HepG2 (cell line): ENCODE data around the gene PDCD10. TPM values are rescaled to one million over a fixed set of nuclear protein-coding genes. Genes with fewer than 3 reads are reported as not detected.
A peak's percentile ranks its signal among the peaks of the same experiment; 100 is the strongest.

Experiments
- BCL6 ChIP-seq: IDR thresholded peaks from 2 replicates; pipeline ENCODE4 v1.6.1; 2016; ENCODE audit warnings: missing genetic modification reagents, missing compliant biosample characterization
- DPF2 ChIP-seq: sonication (generic); formaldehyde crosslinking; IDR thresholded peaks from 2 replicates; pipeline ENCODE4 v1.4.0; 2020; ENCODE audit warnings: mild to moderate bottlenecking, low read depth, missing genetic modification reagents, borderline replicate concordance
- ELF1 ChIP-seq: sonication (generic); formaldehyde crosslinking; IDR thresholded peaks from 2 replicates; pipeline ENCODE4 v1.4.0; 2020; ENCODE audit warnings: missing genetic modification reagents
- FOXA1 ChIP-seq, 2 experiments: fragments of 450-650 bp in 1 of 2; sonication (generic) in 1 of 2; formaldehyde crosslinking in 1 of 2; IDR thresholded peaks; 2 replicates each; pipeline versions ENCODE4 v1.4.0 to v1.6.1; 2016 to 2020; ENCODE audit warnings: missing genetic modification reagents in 1 of 2
- FOXJ3 ChIP-seq: sonication (generic); formaldehyde crosslinking; IDR thresholded peaks from 2 replicates; pipeline ENCODE4 v1.4.0; 2020; ENCODE audit warnings: missing genetic modification reagents, mild to moderate bottlenecking, borderline replicate concordance
- FOXP1 ChIP-seq, 2 experiments: fragments of 450-650 bp in 1 of 2; IDR thresholded peaks; 2 replicates each; pipeline ENCODE4 v1.6.1; 2017 to 2018; ENCODE audit warnings: antibody characterized with exemption in 1 of 2
- GABPA ChIP-seq, 2 experiments: IDR thresholded peaks; 2 replicates each; pipeline ENCODE4 v1.6.1; 2011 to 2016; ENCODE audit warnings: low read depth in 2 of 2, low read length in 1 of 2, missing biosample characterization in 1 of 2, missing genetic modification characterization in 1 of 2
- HCFC1 ChIP-seq: fragments of 150-350 bp; IDR thresholded peaks from 2 replicates; pipeline ENCODE4 v1.6.1; 2014; ENCODE audit warnings: low read depth, low read length
- HDAC6 ChIP-seq: fragments of 200-600 bp; sonication (generic); IDR thresholded peaks from 2 replicates; pipeline ENCODE4 v1.7.0; 2017; ENCODE audit warnings: mild to moderate bottlenecking, antibody characterized with exemption, low read length, low read depth
- HMG20A ChIP-seq: IDR thresholded peaks from 2 replicates; pipeline ENCODE4 v1.6.1; 2016; ENCODE audit warnings: borderline replicate concordance
- KAT8 ChIP-seq: IDR thresholded peaks from 2 replicates; pipeline ENCODE4 v1.6.1; 2016; ENCODE audit warnings: missing genetic modification reagents, missing compliant biosample characterization
- MIER2 ChIP-seq: IDR thresholded peaks from 2 replicates; pipeline ENCODE4 v1.6.1; 2016; ENCODE audit warnings: missing biosample characterization, missing genetic modification reagents
- NCOA2 ChIP-seq: sonication (generic); formaldehyde crosslinking; IDR thresholded peaks from 2 replicates; pipeline ENCODE4 v1.8.0; 2022; ENCODE audit warnings: inconsistent platforms
- NR2F2 ChIP-seq: IDR thresholded peaks from 2 replicates; pipeline ENCODE4 v1.6.1; 2012; ENCODE audit warnings: low read depth, inconsistent platforms, borderline replicate concordance
- SMAD3 ChIP-seq: sonication (generic); formaldehyde crosslinking; IDR thresholded peaks from 2 replicates; pipeline ENCODE4 v1.4.0; 2020; ENCODE audit warnings: missing genetic modification reagents
- SOX5 ChIP-seq: IDR thresholded peaks from 2 replicates; pipeline ENCODE4 v1.6.1; 2016; ENCODE audit warnings: borderline replicate concordance
- STAG1 ChIP-seq: sonication (generic); formaldehyde crosslinking; IDR thresholded peaks from 2 replicates; pipeline ENCODE4 v1.4.0; 2020; ENCODE audit warnings: missing genetic modification reagents
- TEAD3 ChIP-seq: optimal IDR thresholded peaks from 2 replicates; pipeline ENCODE3; 2016; ENCODE audit warnings: borderline replicate concordance
- TMF1 ChIP-seq: sonication (generic); formaldehyde crosslinking; IDR thresholded peaks from 2 replicates; pipeline ENCODE4 v1.8.1; 2022; ENCODE audit warnings: low read depth, missing genetic modification reagents
- ZFP36L2 ChIP-seq: sonication (generic); formaldehyde crosslinking; IDR thresholded peaks from 2 replicates; pipeline ENCODE4 v1.4.0; 2020; ENCODE audit warnings: missing genetic modification reagents
- ZMYM4 ChIP-seq: sonication (generic); formaldehyde crosslinking; IDR thresholded peaks from 2 replicates; pipeline ENCODE4 v1.8.1; 2023; ENCODE audit warnings: mild to moderate bottlenecking, missing genetic modification reagents
- ZNF12 ChIP-seq: sonication (generic); formaldehyde crosslinking; IDR thresholded peaks from 2 replicates; pipeline ENCODE4 v1.5.0; 2020; ENCODE audit warnings: missing genetic modification reagents
- ZNF354B ChIP-seq: sonication (generic); formaldehyde crosslinking; IDR thresholded peaks from 2 replicates; pipeline ENCODE4 v1.8.0; 2022; ENCODE audit warnings: mild to moderate bottlenecking, missing genetic modification reagents
- ZNF678 ChIP-seq: sonication (generic); formaldehyde crosslinking; IDR thresholded peaks from 2 replicates; pipeline ENCODE4 v1.4.0; 2020; ENCODE audit warnings: mild to moderate bottlenecking, missing genetic modification reagents
- polyA plus RNA-seq, 8 experiments: library from polyadenylated mRNA; depleted of rRNA in 3 of 8; stranded (reverse) in 7 of 8; unstranded in 1 of 8; fragments of >200 nt; fragmentation: Illumina TruSeq in 4 of 8; extraction: Trizol in 4 of 8; gene quantifications; 2 replicates each; pipeline versions ENCODE4 v1.2.1 to v1.2.3, GENCODE V29; 2011 to 2016; ENCODE audit warnings: low read depth in 4 of 8, missing spikeins in 1 of 8, mixed read lengths in 1 of 8; ENCODE audit not compliant: insufficient read depth in 1 of 8
- total RNA-seq, 5 experiments: library from RNA; depleted of rRNA; stranded (reverse); fragments of >200 nt; fragmentation: Illumina TruSeq; extraction: Trizol; gene quantifications; 2 replicates each; pipeline ENCODE4 v1.2.3, GENCODE V29; 2016; ENCODE audit warnings: low read depth in 1 of 5
- TF ChIP-seq, protein P1 (sequence below): sonication (generic); formaldehyde crosslinking; IDR thresholded peaks from 2 replicates; pipeline ENCODE4 v1.4.0; 2020; ENCODE audit warnings: missing genetic modification reagents
- TF ChIP-seq, protein P2 (sequence below): IDR thresholded peaks from 2 replicates; pipeline ENCODE4 v1.6.1; 2018; ENCODE audit warnings: missing genetic modification reagents
- TF ChIP-seq, protein P3 (sequence below): sonication (generic); formaldehyde crosslinking; IDR thresholded peaks from 2 replicates; pipeline ENCODE4 v1.9.0; 2021; ENCODE audit warnings: missing genetic modification reagents, borderline replicate concordance
- TF ChIP-seq, protein P4 (sequence below): sonication (generic); formaldehyde crosslinking; IDR thresholded peaks from 2 replicates; pipeline ENCODE4 v1.4.0; 2020; ENCODE audit warnings: missing genetic modification reagents

Gene PDCD10
- total and polyA plus RNA-seq, 2 of the 13 experiments (the other 11 are each of a cell fraction or from before 2014, with no cell fraction given) = 48.5 to 53.9 TPM

DNA sequence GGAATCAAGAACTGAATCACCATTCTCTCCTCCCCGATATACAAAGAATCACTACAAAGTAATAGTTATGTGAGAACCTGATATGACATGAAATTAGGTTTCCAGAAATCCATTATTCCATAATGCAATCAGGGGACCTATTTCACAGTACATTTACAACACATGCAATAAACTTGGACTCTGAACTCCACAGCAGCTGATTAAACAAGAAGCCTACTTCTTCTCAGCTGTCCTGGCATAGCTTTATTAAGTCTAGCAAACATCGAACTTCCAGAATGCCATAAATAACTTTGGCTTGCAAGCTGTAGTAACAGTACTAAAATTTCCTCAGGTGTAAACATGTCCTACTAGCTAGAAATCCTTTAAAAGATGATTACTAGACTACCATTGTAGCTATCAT, 17.8 kb downstream of the PDCD10 start (continued):
- peak; percentile 69; the same call in 1 of the 2 replicates for TF ChIP-seq ZNF12 (CRISPR knock-in tag)
- TF ChIP-seq GABPA (IDR thresholded peaks at IDR 0.05; ENCODE audit: low read depth, low read length) = no peak
- TF ChIP-seq GABPA (CRISPR knock-in tag; IDR thresholded peaks at IDR 0.05; ENCODE audit: low read depth) = 0 out of 2 replicates have a peak, but pooled peaks have one; percentile 22
- peak; percentile 44; the same call in 1 of the 2 replicates for TF ChIP-seq SOX5 (CRISPR knock-in tag)
- TF ChIP-seq HCFC1 = no peak
- 0 out of 2 replicates have a peak, but pooled peaks have one; percentile 21 for TF ChIP-seq DPF2 (CRISPR knock-in tag)
- TF ChIP-seq NCOA2 (CRISPR knock-in tag) = peak; percentile 44
- peak; percentile 66; the same call in 1 of the 2 replicates for TF ChIP-seq FOXJ3 (CRISPR knock-in tag)
- no peak for TF ChIP-seq ZNF678 (CRISPR knock-in tag)
- TF ChIP-seq, protein P1, sequence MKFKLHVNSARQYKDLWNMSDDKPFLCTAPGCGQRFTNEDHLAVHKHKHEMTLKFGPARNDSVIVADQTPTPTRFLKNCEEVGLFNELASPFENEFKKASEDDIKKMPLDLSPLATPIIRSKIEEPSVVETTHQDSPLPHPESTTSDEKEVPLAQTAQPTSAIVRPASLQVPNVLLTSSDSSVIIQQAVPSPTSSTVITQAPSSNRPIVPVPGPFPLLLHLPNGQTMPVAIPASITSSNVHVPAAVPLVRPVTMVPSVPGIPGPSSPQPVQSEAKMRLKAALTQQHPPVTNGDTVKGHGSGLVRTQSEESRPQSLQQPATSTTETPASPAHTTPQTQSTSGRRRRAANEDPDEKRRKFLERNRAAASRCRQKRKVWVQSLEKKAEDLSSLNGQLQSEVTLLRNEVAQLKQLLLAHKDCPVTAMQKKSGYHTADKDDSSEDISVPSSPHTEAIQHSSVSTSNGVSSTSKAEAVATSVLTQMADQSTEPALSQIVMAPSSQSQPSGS (CRISPR knock-in tag) = 0 out of 2 replicates have a peak, but pooled peaks have one; percentile 24
- no peak for TF ChIP-seq TMF1 (CRISPR knock-in tag)
- no peak for TF ChIP-seq ELF1 (CRISPR knock-in tag)
- no peak for TF ChIP-seq HDAC6
- no peak for TF ChIP-seq MIER2 (CRISPR knock-in tag)
- TF ChIP-seq TEAD3 (CRISPR knock-in tag) = peak; percentile 31
- TF ChIP-seq KAT8 = peak; percentile 56
- TF ChIP-seq, protein P2, sequence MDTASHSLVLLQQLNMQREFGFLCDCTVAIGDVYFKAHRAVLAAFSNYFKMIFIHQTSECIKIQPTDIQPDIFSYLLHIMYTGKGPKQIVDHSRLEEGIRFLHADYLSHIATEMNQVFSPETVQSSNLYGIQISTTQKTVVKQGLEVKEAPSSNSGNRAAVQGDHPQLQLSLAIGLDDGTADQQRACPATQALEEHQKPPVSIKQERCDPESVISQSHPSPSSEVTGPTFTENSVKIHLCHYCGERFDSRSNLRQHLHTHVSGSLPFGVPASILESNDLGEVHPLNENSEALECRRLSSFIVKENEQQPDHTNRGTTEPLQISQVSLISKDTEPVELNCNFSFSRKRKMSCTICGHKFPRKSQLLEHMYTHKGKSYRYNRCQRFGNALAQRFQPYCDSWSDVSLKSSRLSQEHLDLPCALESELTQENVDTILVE = peak; percentile 50; the same call in 1 of the 2 replicates
- no peak for TF ChIP-seq ZNF354B (CRISPR knock-in tag)
- TF ChIP-seq HMG20A (CRISPR knock-in tag) = peak; percentile 84; the same call in 1 of the 2 replicates
- TF ChIP-seq BCL6 (CRISPR knock-in tag) = peak; percentile 63
- no peak for TF ChIP-seq NR2F2
- TF ChIP-seq ZMYM4 (CRISPR knock-in tag) = peak; percentile 64; the same call in 1 of the 2 replicates
- peak; percentile 68; the same call in 1 of the 2 replicates for TF ChIP-seq SMAD3 (CRISPR knock-in tag)
- no peak for TF ChIP-seq FOXP1 (IDR thresholded peaks at IDR 0.05)
- TF ChIP-seq FOXP1 (CRISPR knock-in tag; IDR thresholded peaks at IDR 0.05) = peak; percentile 51
- TF ChIP-seq ZFP36L2 = no peak
- TF ChIP-seq STAG1 (CRISPR knock-in tag) = no peak
- TF ChIP-seq, protein P3, sequence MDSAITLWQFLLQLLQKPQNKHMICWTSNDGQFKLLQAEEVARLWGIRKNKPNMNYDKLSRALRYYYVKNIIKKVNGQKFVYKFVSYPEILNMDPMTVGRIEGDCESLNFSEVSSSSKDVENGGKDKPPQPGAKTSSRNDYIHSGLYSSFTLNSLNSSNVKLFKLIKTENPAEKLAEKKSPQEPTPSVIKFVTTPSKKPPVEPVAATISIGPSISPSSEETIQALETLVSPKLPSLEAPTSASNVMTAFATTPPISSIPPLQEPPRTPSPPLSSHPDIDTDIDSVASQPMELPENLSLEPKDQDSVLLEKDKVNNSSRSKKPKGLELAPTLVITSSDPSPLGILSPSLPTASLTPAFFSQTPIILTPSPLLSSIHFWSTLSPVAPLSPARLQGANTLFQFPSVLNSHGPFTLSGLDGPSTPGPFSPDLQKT (CRISPR knock-in tag) = no peak
- TF ChIP-seq, protein P4, sequence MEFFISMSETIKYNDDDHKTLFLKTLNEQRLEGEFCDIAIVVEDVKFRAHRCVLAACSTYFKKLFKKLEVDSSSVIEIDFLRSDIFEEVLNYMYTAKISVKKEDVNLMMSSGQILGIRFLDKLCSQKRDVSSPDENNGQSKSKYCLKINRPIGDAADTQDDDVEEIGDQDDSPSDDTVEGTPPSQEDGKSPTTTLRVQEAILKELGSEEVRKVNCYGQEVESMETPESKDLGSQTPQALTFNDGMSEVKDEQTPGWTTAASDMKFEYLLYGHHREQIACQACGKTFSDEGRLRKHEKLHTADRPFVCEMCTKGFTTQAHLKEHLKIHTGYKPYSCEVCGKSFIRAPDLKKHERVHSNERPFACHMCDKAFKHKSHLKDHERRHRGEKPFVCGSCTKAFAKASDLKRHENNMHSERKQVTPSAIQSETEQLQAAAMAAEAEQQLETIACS (CRISPR knock-in tag) = no peak
- TF ChIP-seq FOXA1 (IDR thresholded peaks at IDR 0.05) = no peak
- peak; percentile 88 for TF ChIP-seq FOXA1 (CRISPR knock-in tag; IDR thresholded peaks at IDR 0.05)
